ENCODE data around the gene LMF1.

DNA sequence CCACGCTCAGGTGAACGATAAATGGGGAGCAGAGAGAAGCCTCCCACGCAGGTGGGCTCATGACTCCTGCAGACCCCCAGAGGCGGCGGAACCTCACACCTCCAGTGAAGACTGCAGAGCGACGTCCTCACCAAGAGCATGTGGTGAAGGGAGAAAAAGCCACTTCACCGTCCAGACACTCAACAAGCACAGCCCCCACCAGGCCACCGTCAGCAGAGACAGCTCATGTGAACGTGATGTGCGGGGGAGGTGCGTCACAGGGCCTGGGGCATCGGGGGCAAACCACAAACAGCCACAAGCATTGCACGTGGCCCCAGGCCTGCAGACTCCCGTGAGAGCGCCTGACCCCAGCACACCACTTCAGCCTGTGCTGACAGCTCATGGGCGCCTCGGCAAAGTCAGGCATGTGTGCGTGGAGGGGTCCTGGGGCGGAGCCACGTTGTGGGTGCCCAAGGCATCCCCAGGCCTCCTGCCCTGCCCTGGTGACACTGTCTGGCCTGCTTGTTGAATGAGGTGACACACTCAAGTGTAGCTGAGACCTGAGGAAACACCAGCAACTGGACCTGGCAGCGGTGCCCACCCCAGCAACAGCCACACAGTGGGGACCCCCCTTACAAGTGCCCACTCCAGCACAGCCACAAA, 19.0 kb downstream of the LMF1 start:
- TF ChIP-seq, protein P1, sequence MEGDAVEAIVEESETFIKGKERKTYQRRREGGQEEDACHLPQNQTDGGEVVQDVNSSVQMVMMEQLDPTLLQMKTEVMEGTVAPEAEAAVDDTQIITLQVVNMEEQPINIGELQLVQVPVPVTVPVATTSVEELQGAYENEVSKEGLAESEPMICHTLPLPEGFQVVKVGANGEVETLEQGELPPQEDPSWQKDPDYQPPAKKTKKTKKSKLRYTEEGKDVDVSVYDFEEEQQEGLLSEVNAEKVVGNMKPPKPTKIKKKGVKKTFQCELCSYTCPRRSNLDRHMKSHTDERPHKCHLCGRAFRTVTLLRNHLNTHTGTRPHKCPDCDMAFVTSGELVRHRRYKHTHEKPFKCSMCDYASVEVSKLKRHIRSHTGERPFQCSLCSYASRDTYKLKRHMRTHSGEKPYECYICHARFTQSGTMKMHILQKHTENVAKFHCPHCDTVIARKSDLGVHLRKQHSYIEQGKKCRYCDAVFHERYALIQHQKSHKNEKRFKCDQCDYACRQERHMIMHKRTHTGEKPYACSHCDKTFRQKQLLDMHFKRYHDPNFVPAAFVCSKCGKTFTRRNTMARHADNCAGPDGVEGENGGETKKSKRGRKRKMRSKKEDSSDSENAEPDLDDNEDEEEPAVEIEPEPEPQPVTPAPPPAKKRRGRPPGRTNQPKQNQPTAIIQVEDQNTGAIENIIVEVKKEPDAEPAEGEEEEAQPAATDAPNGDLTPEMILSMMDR (conservative IDR thresholded peaks at IDR 0.05 in 1 of 2, IDR thresholded peaks at IDR 0.05 in 1 of 2; ENCODE audit: extremely low read depth in 1 of 2, insufficient read depth in 1 of 2, low read depth in 1 of 2, low read length in 2 of 2), result no peak
- no peak for TF ChIP-seq EZH2 (IDR thresholded peaks at IDR 0.05; ENCODE audit: borderline replicate concordance, low read length)

Data from mammary epithelial cell (primary cell).